Astrocyte (in vitro differentiated cells and primary cell): Measurements from ENCODE around the gene ATXN10.

Experiments
- EZH2 ChIP-seq: IDR thresholded peaks from 2 replicates; pipeline ENCODE4 v1.6.1; 2012; ENCODE audit warnings: mild to moderate bottlenecking, low read length, inconsistent platforms; ENCODE audit not compliant: insufficient read depth
- TF ChIP-seq, protein P1 (sequence below): IDR thresholded peaks from 2 replicates; pipeline ENCODE4 v1.5.1; 2011; ENCODE audit warnings: low read depth, mild to moderate bottlenecking, inconsistent platforms, low read length, moderate library complexity; ENCODE audit not compliant: insufficient read depth

DNA sequence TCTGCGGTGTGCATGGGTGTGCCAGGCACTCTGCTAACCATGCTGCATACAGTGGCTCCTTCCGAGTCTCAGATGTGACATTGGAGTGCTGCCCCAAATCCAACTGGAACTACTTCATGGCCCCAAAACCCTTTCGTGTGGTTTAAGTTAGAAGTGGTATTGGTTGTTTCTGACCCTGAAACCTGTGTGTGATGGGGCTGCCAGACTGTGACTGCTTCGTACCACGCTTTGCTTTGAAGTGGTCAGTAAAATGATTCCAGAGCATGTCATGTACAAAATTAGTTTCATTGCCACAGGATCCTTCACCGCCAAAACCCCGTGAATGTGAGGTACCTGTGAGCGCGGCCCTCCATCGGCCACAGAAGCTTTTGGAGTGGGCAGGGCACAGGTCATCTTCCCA is 163.2 kb downstream of the ATXN10 start:
- TF ChIP-seq, protein P1, sequence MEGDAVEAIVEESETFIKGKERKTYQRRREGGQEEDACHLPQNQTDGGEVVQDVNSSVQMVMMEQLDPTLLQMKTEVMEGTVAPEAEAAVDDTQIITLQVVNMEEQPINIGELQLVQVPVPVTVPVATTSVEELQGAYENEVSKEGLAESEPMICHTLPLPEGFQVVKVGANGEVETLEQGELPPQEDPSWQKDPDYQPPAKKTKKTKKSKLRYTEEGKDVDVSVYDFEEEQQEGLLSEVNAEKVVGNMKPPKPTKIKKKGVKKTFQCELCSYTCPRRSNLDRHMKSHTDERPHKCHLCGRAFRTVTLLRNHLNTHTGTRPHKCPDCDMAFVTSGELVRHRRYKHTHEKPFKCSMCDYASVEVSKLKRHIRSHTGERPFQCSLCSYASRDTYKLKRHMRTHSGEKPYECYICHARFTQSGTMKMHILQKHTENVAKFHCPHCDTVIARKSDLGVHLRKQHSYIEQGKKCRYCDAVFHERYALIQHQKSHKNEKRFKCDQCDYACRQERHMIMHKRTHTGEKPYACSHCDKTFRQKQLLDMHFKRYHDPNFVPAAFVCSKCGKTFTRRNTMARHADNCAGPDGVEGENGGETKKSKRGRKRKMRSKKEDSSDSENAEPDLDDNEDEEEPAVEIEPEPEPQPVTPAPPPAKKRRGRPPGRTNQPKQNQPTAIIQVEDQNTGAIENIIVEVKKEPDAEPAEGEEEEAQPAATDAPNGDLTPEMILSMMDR: no peak
- no peak for TF ChIP-seq EZH2
